Activated naive CD4-positive, alpha-beta T cell treated with anti-CD3 and anti-CD28 coated beads, Interleukin-2, amount 50 U/mL, for 24 hours (primary cell): ENCODE results near the gene MNX1.

ENCODE experiments used
- H3K27ac Mint-ChIP-seq: one replicate; pipeline ENCODE4 v1.8.0; 2021; ENCODE audit warnings: mild to moderate bottlenecking, mixed read lengths
- H3K27me3 Mint-ChIP-seq: one replicate; pipeline ENCODE4 v1.8.0; 2021; ENCODE audit warnings: mixed read lengths
- H3K36me3 Mint-ChIP-seq: one replicate; pipeline ENCODE4 v1.8.0; 2021; ENCODE audit warnings: mixed read lengths
- H3K4me1 Mint-ChIP-seq: one replicate; pipeline ENCODE4 v1.8.0; 2021; ENCODE audit warnings: mixed read lengths
- H3K4me3 Mint-ChIP-seq: one replicate; pipeline ENCODE4 v1.8.0; 2021; ENCODE audit warnings: mild to moderate bottlenecking, mixed read lengths
- H3K9me3 Mint-ChIP-seq: one replicate; pipeline ENCODE4 v1.8.0; 2021; ENCODE audit warnings: mixed read lengths

The MNX1 gene

DNA sequence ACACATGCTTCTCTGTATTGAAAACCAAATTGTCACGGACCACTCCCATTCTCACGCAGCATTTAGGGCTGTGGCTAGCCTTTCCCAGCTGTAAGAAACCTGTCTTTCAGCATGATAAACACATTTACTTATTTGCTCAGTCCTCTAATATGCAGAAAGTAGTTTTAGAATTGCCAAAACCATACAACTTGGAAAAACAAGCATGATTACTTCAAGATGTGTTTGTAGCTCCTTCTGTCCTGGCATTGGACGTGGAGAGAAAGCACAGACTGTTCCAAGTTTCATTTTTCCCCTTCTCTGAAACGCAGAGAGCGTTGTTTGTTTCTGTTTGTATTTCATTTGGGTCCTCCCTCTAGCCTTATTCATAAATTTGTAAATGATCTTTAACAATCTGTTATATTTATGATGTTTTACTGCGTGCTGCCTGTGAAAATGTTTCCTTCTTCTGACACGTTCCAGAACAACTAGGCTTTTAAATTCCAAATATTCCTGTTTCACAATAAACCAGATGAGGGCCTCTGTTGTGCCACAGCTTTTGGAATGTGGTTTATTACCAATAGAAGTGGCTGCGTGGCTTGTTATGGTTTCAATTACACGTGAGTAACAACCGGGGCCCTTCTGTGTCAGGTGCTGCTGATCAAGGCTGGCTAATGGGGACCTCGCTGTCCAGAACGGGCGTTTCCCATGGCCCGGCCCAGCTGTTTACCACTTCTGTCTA, 26.1 kb downstream of the MNX1 start:
- Mint-ChIP-seq H3K27me3 (no peaks in the 10 kb centered on the region), H3K9me3 (no peaks in the 10 kb centered on the region), H3K27ac (no peak overlapping the region), H3K36me3 (peaks cover 4% of the 10 kb centered on the region), H3K4me1 (no peaks in the 10 kb centered on the region), H3K4me3 (no peak overlapping the region)

DNA sequence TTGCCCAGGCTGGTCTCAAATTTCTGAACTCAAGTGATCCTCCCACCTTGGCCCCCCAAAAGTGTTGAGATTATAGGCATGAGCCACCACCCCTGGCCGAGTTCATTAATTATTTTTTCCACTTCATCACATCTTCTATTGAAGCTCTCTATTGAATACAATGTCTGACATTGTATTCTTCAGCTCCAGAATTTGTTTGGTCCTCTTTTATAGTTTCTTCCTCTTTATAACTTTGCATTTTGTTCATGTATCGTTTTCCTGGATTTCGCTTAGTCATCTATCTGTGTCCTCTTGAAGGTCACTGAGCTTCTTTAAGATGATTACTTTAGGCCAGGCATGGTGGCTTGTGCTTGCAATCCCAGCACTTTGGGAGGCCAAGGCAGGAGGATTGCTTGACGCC, 30.8 kb downstream of the MNX1 start:
- H3K27ac Mint-ChIP-seq = no peak overlapping the region

GRCh38 chr7:156979007-156979606, 31.4 kb downstream of the MNX1 start:
- Mint-ChIP-seq H3K27ac (no peak overlapping the region), H3K36me3 (peaks cover 6% of the 10 kb centered on the region)

More for the DNA sequence above, 30.8 kb downstream of the MNX1 start:
- H3K4me3 Mint-ChIP-seq = no peak overlapping the region
- H3K36me3 Mint-ChIP-seq = peaks cover 6% of the 10 kb centered on the region
- no peaks in the 10 kb centered on the region for H3K4me1 Mint-ChIP-seq
- H3K9me3 Mint-ChIP-seq = no peaks in the 10 kb centered on the region
- H3K27me3 Mint-ChIP-seq = no peaks in the 10 kb centered on the region

GRCh38 chr7:156975620-156976019, 34.8 kb downstream of the MNX1 start:
- Mint-ChIP-seq H3K27me3 (no peaks in the 10 kb centered on the region), H3K4me3 (no peak overlapping the region), H3K9me3 (no peaks in the 10 kb centered on the region), H3K27ac (no peak overlapping the region), H3K4me1 (no peaks in the 10 kb centered on the region), H3K36me3 (peaks cover 6% of the 10 kb centered on the region)

More at GRCh38 chr7:156979007-156979606, 31.4 kb downstream of the MNX1 start:
- H3K27me3 Mint-ChIP-seq = no peaks in the 10 kb centered on the region
- no peaks in the 10 kb centered on the region for H3K4me1 Mint-ChIP-seq
- H3K4me3 Mint-ChIP-seq = no peak overlapping the region
- H3K9me3 Mint-ChIP-seq = no peaks in the 10 kb centered on the region

GRCh38 chr7:156969972-156970420, 40.5 kb downstream of the MNX1 start:
- Mint-ChIP-seq H3K36me3 (peaks cover 6% of the 10 kb centered on the region), H3K27ac (no peak overlapping the region), H3K9me3 (no peaks in the 10 kb centered on the region)

DNA sequence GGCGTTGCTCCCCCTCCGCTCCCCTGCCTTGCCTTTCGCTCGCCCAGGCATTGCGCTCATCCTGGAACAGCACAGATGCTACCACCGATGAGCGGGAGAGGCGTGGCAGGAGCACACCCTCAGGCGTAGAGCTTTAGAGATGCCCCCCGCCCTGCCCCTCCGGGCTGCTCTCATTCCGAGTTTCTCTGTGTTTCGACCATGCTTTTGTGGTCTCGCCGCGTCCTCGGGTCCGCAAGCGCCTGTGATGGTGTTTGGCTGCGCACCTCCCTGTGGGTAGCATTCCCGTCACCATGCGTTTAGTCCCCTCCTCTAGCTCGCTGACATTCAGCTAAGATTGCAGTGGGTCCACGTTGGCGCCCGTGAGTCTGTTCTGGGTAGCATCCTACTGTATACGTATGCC, 42.3 kb downstream of the MNX1 start:
- H3K9me3 Mint-ChIP-seq = no peaks in the 10 kb centered on the region
- no peaks in the 10 kb centered on the region for H3K4me1 Mint-ChIP-seq
- no peak overlapping the region for H3K27ac Mint-ChIP-seq
- no peak overlapping the region for H3K4me3 Mint-ChIP-seq
- no peaks in the 10 kb centered on the region for H3K27me3 Mint-ChIP-seq
- peaks cover 11% of the 10 kb centered on the region for H3K36me3 Mint-ChIP-seq

More at GRCh38 chr7:156969972-156970420, 40.5 kb downstream of the MNX1 start:
- Mint-ChIP-seq H3K4me1 (no peaks in the 10 kb centered on the region), H3K4me3 (no peak overlapping the region), H3K27me3 (no peaks in the 10 kb centered on the region)

DNA sequence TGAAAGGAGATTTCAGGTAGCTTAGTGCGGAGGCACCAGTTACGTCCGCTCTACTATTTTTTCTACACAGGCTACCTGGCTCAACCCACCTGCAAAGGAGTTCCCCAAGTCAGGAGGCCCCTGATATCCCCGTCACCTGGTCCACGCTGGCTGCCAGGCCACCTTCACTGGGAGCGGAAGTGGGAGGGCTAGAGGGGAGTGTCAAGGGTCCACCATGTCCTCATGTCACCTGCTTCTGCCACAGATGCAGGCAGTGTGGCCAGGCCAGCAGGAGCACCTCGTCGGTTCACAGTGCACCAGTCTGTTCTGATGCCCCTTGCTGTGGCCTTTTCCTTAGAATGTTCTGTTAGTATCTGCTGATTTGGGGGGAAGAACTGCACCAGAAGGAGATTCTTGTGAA, 44.1 kb downstream of the MNX1 start:
- Mint-ChIP-seq H3K27me3 (no peaks in the 10 kb centered on the region), H3K4me3 (no peak overlapping the region), H3K9me3 (no peaks in the 10 kb centered on the region), H3K27ac (no peak overlapping the region), H3K4me1 (no peaks in the 10 kb centered on the region), H3K36me3 (peaks cover 18% of the 10 kb centered on the region)

- no peak overlapping the region for H3K27ac Mint-ChIP-seq
- no peaks in the 10 kb centered on the region for H3K4me1 Mint-ChIP-seq
- no peak overlapping the region for H3K4me3 Mint-ChIP-seq
- no peaks in the 10 kb centered on the region for H3K27me3 Mint-ChIP-seq
- H3K9me3 Mint-ChIP-seq = no peaks in the 10 kb centered on the region
- peaks cover 26% of the 10 kb centered on the region for H3K36me3 Mint-ChIP-seq
These were observed 45.5 kb downstream of the MNX1 start for GRCh38 chr7:156964971-156965370.

GRCh38 chr7:156963472-156963871, 47.0 kb downstream of the MNX1 start:
- Mint-ChIP-seq H3K9me3 (no peaks in the 10 kb centered on the region), H3K27me3 (no peaks in the 10 kb centered on the region), H3K36me3 (peaks cover 24% of the 10 kb centered on the region), H3K4me1 (no peaks in the 10 kb centered on the region), H3K27ac (no peak overlapping the region), H3K4me3 (no peak overlapping the region)

DNA sequence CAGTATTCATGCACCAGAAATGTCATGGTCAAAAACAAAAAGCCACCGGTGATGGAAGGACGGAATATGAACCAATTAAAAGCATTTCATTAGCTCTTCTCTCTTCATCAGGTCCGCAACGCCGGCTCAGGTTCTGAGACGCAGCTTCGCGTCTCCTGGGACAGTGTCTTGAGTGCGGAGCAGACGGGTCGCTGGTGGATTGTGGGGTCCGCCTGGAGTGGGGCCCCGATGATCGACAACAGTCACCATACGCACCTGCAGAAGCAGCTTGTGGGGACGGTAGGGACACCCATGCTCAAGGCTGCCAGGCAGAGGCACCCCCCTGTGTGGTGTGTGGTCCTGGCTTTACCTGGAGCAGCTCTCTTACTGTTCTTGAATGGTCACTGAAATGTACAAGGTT, 47.6 kb downstream of the MNX1 start:
- Mint-ChIP-seq H3K36me3 (peaks cover 24% of the 10 kb centered on the region), H3K27me3 (no peaks in the 10 kb centered on the region), H3K9me3 (no peaks in the 10 kb centered on the region), H3K27ac (no peak overlapping the region), H3K4me1 (no peaks in the 10 kb centered on the region), H3K4me3 (no peak overlapping the region)

GRCh38 chr7:156962145-156962544, 48.3 kb downstream of the MNX1 start:
- H3K36me3 Mint-ChIP-seq = peaks cover 24% of the 10 kb centered on the region
- no peak overlapping the region for H3K27ac Mint-ChIP-seq
- H3K4me1 Mint-ChIP-seq = no peaks in the 10 kb centered on the region
- no peak overlapping the region for H3K4me3 Mint-ChIP-seq
- H3K27me3 Mint-ChIP-seq = no peaks in the 10 kb centered on the region
- no peaks in the 10 kb centered on the region for H3K9me3 Mint-ChIP-seq

- H3K4me3 Mint-ChIP-seq = no peak overlapping the region
These were observed 53.7 kb downstream of the MNX1 start for GRCh38 chr7:156956727-156957126.

DNA sequence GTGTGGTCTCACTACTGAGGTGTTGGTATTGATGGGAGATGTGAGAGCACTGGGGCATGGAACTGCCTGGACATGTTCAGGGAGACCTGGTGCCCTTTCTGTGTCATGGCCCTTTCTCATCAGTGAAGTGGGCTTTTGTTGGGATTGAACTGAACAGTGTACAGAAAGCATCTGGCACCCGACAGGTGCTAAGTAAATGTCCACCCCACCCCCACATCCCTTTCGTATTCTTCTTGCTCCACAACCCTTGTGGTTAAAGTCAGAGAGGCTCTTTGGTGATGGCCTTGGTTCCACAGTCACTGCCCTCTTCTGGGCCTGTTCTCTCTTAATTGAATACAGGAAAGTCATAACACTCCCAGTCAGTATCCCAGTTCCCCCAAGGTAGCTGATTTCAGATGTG, 55.5 kb downstream of the MNX1 start:
- H3K4me3 Mint-ChIP-seq = no peak overlapping the region

More at GRCh38 chr7:156956727-156957126, 53.7 kb downstream of the MNX1 start:
- no peak overlapping the region for H3K27ac Mint-ChIP-seq
- no peaks in the 10 kb centered on the region for H3K9me3 Mint-ChIP-seq
- H3K4me1 Mint-ChIP-seq = peaks cover 30% of the 10 kb centered on the region
- H3K27me3 Mint-ChIP-seq = no peaks in the 10 kb centered on the region
- peaks cover 20% of the 10 kb centered on the region for H3K36me3 Mint-ChIP-seq

More for the DNA sequence above, 55.5 kb downstream of the MNX1 start:
- no peak overlapping the region for H3K27ac Mint-ChIP-seq
- peaks cover 14% of the 10 kb centered on the region for H3K36me3 Mint-ChIP-seq
- H3K9me3 Mint-ChIP-seq = no peaks in the 10 kb centered on the region
- H3K27me3 Mint-ChIP-seq = no peaks in the 10 kb centered on the region
- H3K4me1 Mint-ChIP-seq = peaks cover 41% of the 10 kb centered on the region
